AG08396 (cell line): Measurements from ENCODE around the gene PDE6B.
"Not testable (repeated sequence)": the region's sequence is repeated elsewhere in the genome, so short reads cannot be mapped to it uniquely, and the experiment has no call there.

ENCODE experiments used
- DNase-seq: peaks from one replicate; pipeline ENCODE4 v3.0.0; 2012; ENCODE audit warnings: low spot score, mixed read lengths

PDE6B gene

DNA sequence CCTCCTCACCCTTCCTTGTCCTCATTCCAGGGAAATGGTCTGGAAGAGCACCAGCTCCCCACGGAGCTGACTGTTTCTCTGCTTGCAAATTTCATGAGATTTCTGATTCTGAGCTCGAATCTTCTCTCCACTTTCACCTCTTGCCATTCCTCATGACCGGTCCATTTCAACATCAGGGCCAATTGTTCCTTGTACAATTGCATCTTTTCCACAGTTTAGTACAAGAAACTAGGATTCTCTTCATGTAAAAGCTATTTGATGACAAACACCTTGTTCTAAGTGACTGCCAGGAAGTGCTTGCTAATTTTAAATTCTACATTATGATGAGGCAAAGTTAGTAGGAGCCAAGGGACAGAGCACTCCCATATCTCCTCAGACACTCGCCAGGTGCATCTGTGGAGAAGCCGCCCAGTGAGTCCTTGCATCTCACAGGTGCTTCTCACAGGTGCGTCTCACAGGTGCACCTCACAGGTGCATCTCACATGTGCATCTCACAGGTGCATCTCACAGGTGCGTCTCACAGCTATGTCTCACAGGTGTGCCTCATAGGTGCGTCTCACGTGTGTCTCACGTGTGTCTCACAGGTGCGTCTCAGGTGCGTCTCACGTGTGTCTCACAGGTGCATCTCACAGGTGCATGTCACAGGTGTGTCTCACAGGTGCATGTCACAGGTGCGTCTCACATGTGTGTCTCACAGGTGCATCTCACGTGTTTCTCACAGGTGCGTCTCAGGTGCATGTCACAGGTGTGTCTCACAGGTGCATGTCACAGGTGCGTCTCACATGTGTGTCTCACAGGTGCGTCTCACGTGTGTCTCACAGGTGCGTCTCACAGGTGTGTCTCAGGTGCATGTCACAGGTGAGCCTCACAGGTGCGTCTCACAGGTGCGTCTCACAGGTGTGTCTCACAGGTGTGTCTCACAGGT, 3.0 kb upstream of the PDE6B start:
- no peak for DNase-seq

DNA sequence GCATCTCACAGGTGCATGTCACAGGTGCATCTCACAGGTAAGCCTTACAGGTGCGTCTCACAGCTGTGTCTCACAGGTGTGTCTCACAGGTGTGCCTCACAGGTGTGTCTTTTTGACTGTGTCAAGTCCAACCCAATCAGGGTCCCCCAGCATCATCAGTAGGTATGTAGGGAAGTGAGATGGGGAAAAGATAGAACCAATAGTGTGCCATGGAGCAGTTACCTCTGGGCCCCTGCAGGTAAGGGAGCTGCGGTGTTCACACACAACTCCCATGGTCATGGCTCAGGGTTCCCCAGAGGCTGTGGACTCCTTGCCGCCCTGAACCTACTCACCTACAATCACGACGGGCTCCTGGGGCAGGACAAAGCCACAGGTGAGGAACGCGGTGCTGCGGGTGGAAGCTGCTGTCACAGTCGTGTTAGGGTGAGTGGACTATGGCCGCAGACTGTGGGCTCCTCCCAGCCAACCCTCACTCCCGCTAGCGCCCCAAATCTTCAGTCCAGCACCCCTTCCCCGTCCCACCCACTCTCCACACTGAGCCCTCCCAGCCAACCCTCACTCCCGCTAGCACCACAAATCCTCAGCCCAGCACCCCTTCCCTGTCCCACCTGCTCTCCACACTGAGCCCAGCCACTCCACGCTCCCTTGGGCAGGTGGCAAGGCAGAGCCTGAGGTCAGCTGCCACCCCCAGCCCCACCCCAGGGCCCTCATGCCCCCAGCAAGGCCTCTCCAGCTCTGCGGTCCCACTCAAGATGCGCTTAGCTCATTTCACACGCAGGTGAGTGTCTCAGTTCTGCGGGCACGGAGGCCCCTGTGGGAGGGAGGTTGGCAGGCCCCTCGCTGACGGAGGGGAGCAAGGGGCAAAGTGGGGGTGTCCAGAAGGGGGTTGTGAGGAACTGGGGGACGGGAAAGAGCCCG, 2.1 kb upstream of the PDE6B start:
- no peak for DNase-seq

DNA sequence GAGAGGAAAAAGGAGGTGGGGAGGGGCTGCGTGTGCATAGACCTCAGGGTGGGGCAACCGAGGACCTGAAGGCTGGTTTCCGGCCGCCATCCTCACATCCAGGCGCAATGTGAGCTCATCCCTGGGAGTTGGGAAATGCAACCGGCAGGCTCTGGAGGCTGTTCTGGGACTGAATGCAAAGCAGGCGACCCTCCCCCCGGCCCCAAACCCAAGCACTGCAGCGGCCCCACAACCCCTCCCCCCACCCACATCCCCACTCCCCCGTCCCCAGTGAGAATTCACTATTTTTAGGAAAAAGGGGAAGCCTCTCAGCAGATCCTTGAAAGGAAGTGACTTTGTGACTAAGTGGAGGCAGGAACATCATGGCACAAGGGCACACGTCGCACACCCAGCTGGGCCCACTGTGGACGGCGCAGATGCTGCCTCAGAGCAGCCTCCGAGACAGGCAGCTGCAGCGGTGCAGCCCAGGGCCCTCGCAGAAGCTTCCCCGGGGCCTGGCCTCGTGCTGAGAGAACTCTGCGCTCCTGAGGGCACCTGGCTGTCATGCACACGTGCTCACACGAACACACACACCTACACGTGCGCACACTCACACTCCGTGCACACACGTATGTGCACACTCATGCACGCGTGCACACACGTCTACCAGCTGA, 1.3 kb upstream of the PDE6B start:
- no peak for DNase-seq

DNA sequence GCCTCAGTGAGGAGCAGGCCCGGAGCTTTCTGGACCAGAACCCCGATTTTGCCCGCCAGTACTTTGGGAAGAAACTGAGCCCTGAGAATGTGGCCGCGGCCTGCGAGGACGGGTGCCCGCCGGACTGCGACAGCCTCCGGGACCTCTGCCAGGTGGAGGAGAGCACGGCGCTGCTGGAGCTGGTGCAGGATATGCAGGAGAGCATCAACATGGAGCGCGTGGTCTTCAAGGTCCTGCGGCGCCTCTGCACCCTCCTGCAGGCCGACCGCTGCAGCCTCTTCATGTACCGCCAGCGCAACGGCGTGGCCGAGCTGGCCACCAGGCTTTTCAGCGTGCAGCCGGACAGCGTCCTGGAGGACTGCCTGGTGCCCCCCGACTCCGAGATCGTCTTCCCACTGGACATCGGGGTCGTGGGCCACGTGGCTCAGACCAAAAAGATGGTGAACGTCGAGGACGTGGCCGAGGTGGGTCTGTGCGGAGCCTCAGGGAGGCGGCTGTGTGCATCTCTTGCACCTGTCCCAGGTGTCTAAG, 323 bp downstream of the PDE6B start:
- DNase-seq, result no peak

DNA sequence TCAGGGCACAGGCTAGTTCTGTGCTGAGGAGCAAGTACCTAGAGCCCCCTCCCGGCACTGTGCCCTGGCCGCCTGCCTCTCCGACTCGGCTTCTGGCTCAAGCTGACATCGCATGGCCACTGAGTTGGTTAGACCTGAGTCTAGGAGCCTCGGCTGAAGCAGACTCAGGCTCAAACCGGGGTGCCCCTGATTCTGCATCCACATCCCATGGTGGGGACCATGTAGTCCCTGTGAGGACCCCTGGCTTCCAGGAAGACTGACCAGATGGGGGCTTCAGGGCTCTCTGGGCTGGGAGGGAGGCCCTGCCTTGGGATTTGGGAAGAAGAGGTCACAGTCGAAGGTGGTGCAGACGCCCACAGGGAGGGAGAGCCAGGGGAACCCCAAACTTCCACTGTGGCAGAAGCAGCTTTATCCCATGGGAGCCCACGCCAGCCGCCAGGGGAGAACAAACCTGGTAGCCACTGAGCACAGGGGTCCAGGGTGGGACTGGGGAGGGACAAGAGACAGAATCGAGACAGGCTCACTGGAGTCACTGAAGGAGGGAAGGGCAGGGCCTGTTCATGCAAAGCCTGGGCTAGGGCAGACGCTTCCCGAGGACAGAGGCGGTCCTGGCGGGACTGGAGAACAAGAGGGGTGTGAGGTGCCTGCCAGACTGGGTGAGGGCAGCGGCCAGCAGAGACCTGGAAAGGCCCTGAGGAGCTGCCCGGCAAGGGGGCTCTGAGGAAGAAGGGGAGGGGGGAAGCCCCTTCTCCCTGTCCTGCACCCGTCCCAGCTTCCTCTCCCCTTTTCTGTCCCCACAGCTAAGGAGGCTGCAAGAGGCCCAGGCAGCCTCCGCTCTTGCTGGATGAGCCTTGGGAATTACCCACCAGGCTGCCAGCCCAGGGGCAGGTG, 1.1 kb downstream of the PDE6B start:
- no peak for DNase-seq

DNA sequence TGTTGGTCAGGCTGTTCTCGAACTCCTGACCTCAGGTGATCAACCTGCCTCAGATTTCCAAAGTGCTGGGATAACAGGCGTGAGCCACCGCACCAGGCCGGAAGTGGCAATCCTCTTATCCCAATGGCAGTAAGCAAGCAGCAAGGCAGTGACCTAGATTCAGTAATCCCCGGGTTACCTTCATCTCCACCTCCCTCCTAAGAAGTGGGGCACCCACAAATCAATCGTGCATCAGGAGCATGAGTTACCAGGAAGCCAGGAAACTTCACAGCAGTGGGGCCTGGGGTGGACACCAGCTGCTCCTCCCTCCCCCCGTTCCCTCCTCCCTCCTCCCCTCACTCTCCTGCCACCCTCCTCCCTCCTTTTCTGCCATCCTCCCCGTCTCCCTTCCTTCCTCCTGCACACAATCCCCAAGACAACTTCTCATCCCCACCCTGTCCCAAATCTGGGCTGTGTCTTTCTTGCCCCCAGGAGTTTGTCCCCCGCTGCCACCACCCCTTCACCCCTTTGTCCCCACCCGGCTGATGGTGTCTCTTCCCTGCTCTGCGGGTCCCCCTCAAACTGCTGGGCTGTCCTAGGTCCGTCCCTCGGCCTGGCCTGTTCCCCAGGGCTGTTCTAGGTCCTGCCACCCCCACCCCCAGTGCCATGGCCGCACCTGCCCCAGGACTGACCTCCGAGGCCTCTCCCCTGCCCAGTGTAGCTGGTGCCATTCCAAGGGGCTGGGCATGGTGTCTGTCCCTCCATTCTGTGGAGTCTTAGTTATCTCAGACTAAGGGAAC, 2.2 kb downstream of the PDE6B start:
- no peak for DNase-seq

DNA sequence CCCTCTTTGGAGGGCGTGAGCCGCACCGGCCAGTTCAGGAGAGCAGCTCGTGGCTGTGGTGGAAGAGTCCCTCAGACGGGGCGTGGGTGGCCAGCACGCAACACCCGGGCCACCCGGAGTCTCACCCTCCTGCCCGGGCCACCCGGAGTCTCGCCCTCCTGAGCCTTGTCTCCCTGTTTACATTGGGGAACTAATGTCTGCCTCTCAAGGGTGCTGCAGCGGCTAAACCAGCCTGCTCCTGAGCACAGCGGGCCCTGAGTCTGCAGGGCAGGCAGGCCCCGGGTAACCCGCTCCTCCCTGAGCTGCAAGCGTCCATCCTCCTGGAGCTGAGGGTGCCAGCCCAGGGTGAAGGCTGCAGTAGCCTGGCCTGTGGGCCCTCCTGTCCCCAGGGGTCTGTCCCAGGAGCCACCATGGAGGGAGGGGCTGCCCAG, 3.0 kb downstream of the PDE6B start:
- no peak for DNase-seq

DNA sequence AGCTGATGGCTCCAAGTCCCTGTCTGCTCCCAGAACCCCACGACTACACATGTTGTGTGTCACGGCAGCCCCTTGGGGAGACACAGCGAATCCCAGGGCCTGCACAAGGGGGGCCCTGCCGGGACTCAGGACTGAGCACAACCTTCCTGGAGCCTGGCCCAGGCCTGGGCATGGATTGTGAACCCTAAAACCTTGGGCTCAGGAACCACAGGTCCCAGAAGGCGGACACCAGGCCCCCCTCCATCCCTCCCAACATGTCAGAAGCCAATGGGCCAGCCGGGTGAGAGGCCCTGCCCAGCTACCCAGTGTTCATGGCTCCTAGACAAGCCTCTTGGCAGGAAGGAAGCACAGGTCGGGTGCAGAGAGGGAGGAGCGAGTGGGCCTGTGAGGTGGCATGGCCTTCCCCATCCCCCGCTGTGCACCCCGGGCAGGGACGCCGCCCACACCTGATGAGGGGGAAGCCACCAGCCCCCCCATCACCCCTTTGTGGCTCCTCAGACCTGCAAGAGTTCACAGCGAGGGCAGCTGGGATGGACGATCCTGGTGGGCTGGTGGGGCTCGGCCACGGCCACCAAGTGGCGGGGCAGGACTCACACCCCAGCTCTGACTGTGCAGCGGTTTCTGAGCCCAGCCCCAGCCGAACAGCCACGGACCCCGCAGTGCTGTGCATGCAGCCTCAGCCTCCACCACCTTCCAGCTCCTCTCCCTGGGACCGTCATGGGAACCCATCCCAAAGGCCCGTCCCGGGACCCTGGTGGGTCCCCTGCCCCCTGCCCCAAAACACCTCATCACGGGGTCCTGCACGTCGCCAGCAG, 3.7 kb downstream of the PDE6B start:
- DNase-seq, result no peak

DNA sequence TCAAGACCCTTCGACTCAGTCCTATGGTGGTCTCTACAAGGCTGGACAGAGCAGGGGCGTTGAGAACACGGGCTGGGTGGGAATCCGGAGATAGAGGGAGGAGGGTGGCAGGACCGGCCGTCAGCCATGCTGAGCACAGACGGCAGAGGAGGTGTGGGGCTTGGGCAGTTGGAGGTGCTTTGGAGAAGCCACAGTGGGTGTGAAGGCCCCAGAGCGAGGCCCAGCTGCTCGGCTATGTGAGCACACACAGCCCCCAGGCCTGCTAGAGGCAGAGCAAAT, 4.2 kb downstream of the PDE6B start:
- no peak for DNase-seq

DNA sequence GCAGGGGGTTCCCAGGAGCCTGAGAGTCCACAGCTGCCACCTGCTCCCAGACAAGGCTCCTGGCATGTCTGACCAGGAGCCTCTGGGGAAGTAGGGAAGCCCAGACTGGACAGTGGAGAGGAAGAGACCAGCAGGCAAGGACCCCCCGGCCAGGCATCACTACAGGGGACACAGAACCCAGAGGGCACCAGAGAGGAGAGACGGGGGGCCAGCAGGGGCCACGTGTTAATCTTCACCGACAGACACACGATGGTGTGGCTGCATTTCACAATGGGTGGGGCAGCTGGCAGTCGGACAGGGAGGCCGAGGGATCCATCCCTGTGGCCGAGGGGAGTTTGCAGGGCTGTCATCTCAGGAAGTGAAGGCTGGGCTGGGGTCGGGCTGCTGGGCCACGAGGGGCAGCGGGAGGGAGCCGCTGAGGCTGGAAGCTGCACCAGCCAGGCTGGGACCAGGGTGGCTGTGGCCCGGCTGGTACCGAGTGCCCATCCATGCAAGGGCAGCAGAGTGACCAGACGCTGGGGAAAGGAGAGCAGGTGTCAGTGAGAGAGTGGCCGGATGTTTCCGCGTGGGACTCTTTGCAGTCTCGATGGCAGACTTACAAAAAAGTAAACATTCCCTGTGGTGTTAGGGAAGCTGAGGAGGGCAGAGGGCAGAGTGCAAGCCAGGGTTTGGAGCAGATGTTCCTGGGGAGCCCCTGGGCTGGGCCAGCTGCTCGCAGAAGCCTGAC, 4.7 kb downstream of the PDE6B start:
- DNase-seq, result no peak

DNA sequence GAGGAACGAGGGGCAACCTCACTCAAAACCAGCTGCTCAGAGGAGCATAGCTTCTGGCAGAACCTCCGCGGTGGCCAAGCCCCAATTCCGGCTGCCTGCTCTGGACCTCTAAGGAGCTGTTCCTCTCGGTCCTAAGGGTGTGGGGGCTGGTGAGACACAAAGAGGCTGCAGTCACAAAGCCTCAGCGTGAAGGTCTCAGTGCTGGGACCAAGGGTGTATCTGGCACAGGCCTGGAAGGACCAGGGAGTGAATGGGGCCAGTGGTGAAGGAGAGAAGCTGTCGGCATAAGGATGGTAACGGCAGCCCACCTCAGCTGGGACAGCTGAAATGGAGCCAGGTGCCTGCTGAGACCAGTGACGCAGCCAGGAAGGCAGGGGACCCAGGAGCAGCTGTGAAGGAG, 5.3 kb downstream of the PDE6B start:
- DNase-seq, result no peak

DNA sequence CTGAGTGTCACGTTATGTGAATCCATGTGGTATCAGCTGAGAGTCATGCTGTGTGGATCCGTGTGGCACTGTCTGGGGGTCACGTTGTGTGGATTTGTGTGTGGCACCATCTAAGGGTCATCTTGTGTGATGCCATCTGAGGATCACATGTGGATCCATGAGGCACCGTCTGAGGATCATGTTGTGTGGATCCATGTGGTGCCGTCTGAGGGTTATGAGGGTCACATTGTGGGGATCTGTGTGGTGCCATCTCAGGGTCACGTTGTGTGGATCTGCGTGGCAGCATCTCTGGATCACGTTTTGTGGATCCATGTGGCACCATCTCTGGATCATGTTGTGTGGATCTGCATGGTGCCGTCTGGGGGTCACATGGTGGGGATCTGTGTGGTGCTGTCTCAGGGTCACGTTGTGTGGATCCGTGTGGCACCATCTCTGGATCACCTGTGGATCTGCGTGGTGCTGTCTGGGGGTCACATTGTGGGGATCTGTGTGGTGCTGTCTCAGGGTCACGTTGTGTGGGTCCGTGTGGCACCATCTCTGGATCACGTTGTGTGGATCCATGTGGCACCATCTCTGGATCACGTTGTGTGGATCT, 6.9 kb downstream of the PDE6B start:
- no peak for DNase-seq

DNA sequence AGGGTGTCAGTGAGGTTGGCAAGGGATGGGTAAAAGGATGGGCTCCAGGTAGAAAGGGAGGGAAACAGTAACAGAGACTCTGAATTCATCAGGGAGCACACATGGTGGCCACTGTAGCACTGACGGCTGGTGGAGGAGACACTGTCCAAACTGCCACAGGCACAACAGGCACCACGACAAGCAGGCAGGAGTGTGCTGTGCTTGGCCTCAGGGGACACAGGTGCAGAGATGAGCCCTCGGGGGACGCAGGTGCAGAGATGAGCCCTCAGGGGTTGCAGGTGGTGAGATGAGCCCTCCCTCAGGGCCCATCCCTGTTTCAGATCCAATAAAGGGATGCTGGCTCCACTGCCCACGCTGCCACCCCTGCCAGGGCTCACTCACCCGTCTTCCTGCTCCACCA, 7.6 kb downstream of the PDE6B start:
- DNase-seq, result no peak

DNA sequence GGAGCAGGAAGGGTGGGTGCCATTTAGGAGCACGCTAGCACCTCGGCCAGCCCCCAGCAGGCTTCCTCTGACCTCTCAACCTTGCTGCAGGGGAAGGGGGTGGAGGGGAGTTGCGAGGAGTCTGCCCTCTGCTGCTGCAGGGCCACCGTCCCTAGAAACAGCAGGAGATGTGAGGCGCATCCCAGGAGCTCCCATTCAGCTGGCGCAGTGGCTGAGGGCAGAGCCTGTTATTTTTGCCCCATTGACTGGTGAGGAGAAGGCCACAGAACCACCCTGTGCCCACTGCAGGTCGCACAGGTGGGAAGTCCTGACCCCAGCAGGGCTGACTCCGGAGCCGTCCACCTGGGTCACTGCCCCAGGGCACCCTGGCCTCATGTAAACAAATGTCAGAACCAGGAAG, 8.0 kb downstream of the PDE6B start:
- DNase-seq, result no peak

DNA sequence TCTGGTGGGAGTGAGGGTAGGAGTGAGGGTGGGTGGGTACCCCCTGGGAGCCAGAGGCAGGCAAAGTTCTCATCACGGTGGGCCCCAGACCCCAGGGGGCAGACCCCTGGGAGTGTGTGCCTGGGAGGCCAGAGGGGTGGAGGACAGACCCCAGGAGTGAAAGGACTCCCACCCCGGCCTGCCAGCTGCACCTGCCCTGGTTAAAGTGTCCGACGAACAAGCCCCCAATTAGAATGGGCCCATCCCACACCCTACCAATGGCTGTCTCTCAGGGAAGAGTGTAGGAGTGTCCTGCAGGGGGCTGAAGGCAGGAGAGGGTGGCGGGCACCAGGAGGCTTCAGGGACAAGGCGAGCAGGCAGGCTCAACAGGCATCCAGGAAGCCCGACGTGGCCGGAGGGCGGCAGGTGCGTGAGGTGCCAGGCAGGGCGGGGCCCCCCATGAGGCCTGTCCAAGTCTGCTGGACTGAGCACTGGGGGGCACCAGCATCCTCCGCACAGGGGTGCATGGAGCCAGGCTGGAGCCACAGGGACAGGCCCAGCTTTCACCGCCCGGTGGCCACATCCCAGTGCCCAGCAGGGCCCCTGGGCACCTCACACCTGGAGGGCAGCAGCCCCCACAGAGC, 8.7 kb downstream of the PDE6B start:
- no peak for DNase-seq

DNA sequence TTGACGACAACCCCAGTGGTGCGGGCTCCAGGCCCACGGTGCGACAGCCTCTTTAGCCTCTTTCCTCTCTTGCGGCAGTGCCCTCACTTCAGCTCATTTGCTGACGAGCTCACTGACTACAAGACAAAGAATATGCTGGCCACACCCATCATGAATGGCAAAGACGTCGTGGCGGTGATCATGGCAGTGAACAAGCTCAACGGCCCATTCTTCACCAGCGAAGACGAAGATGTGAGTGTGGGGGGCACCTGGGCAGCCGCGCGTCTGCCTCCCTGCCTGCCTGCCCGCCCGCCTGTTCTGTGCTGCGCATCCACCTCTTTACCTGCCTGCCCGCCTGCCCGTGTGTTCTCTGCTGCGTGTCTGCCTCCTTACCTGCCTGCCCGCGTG, 9.2 kb downstream of the PDE6B start:
- DNase-seq, result no peak

DNA sequence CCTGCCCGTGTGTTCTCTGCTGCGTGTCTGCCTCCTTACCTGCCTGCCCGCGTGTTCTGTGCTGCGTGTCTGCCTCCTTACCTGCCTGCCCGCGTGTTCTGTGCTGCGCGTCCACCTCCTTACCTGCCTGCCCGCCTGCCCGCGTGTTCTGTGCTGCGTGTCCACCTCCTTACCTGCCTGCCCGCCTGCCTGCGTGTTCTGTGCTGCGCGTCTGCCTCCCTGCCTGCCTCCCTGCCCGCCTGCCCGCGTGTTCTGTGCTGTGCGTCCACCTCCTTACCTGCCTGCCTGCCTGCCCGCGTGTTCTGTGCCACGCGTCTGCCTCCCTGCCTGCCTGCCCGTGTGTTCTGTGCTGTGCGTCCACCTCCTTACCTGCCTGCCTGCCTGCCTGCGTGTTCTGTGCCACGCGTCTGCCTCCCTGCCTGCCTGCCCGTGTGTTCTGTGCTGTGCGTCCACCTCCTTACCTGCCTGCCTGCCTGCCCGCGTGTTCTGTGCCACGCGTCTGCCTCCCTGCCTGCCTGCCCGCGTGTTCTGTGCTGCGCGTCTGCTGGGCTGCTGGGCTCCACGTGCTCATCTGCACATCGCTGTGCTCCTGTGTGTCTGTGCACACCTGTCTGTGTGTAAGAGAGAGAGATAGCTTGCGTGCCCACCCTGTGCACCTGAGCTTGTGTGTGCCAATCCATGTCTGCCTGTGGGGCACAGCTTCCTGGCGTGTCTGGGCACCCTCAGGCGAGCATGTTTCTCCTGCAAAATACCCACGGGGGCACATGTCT, 9.9 kb downstream of the PDE6B start:
- DNase-seq, result not testable (repeated sequence)
